COR-L47 (cell line): ENCODE results near the gene DDX10.
A peak's percentile ranks its signal among the peaks of the same experiment; 100 is the strongest.

Experiments
- DNase-seq: peaks from one replicate; lab custom pipeline; 2025; lab: John Stamatoyannopoulos, UW

The DDX10 gene

DNA sequence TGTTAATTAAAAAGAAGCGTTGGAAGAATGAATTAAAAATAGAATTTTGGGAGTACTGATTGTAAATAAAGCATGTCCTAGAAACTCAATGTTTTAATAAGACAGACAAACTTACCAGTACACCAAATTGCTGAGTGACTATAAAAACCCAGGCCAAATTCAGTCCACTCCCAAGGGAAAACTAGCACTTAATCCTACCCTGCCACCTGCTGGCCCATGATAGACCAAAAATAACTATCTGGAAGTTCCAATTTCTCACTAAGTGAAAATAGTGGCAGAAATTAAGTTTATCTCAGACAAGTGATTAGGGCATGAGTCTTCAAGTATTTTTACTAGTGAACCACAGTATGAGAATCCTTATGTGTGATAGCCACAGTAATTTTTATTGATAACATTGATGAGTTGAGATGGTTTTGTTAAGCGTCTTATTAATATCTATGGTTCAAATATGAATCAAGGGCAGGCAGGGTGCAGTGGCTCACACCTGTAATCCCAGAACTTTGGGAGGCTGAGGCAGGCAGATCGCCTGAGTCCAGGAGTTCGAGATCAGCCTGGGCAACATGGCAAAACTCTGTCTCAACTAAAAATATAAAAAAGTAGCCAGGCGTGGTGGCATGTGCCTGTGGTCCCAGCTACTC, 9.8 kb upstream of the DDX10 start:
- peak; percentile 35 for DNase-seq

DNA sequence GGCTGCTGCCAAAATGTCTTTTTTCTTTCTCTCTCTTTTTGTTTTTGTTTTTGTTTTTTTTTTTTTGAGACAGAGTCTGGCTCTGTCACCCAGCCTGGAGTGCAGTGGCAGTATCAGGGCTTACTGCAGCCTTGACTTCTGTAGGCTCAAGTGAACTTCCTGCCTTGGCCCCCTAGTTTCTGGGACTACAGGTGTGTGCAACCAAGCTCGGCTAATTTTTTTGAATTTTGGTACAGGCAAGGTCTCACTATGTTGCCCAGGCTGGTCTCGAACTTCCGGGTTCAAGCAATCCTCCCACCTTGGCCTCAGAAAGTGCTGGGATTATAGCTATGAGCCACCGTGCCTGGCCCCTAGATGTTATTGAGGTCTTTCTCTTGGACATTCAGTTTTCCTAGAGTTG, 2.2 kb upstream of the DDX10 start:
- DNase-seq, result no peak

DNA sequence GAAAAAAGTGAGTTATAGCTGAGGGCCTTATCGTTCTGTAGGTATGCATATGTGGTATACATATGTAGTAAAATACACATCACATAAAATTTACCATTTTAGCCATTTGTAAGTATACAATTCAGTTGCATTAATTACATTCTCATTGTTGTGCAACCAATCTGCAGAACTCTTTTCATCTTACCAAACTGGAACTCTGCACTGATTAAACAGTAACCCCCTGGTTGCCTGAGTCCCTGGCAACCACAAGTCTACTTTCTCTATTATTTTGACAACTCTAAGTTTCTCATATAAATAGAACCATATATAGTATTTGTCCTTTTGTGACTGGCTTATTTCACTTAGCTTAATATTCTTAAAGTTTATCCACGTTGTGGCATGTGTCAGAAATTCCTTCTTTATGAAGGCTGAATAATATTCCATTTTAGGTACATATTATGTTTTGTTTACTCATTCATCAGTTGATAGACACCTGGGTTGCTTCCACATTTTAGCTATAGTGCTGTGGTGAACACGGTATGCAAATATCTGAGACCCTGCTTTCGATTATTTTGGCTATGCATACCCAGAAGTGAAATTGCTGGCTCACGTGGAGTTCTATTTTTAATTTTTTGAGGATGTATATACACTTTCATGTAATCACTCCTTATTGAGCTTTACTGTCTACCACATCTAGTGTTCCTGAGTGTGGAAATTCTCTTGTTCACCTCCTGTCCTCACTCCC, 1.6 kb upstream of the DDX10 start:
- DNase-seq, result no peak

DNA sequence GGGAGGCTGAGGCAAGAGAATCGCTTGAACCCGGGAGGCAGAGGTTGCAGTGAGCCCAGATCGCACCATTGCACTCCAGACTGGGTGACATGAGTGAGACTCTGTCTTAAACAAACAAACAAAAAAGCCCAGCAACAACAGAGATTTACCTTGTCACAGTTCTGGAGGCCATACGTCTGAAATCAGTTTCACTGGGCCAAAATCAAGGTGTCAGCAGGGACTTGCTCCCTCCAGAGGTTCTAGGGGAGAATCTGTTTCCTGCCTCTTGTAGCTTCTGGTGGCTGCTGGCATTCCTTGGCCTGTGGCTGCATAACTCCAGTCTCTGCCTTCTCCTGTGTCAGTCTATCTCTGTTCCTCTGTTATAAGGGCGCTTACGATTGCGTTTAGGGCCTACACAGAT, 1.5 kb downstream of the DDX10 start:
- no peak for DNase-seq

DNA sequence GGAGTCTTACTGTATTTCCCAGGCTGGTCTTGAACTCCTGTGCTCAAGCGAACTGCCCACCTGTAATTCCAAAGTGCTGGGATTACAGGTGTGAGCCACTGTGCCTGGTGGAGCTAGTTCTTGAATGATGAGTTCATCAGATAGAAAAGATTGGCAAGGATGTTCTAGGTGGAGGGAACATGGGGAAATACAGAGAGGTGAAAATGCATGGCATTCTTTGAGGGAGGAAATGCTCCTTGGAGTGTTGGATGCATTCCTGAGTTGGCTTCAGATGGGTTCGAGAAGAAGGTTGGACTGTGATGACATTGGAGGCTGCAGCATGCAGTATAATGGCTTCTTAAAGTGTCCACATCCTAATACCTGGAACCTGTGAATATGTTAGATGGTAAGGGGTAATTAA, 4.4 kb downstream of the DDX10 start:
- no peak for DNase-seq

DNA sequence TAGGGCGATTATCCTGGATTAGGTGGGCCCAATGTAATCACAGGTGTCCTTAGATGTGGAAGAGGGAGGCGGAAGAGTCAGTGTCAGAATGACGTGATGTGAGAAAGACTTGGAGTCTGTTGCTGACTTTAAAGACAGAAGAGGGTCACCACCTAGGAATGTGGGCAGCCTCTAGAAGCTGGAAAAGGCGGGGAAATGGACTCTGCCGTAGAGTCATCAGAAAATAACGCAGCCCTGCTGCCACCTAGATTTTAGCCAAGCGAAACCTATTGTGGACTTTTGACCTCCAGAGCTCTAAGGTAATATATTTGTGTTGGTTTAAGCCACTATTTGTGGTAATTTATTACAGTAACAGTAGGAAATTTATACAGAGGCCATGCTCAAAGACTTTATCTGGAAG, 4.8 kb downstream of the DDX10 start:
- no peak for DNase-seq

DNA sequence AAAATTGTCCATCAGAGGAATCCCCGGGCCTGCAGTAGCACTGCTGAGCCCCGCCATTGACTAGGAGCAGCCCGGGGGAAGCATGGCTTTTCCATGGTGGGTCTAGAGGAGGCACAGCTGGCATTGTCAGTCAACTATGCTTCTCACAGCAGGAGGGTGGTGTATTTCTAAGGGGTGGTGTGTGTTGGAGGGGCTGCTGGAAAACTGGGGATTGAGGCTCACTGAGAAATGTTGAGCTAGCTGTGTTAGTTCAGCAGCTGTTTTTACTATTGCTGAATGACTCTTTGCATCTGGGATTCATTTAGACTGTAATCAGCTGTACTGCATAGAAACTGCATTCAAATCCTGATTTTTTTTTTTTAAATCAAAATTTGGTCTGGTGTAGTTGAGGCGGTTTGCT, 5.6 kb downstream of the DDX10 start:
- DNase-seq, result no peak

DNA sequence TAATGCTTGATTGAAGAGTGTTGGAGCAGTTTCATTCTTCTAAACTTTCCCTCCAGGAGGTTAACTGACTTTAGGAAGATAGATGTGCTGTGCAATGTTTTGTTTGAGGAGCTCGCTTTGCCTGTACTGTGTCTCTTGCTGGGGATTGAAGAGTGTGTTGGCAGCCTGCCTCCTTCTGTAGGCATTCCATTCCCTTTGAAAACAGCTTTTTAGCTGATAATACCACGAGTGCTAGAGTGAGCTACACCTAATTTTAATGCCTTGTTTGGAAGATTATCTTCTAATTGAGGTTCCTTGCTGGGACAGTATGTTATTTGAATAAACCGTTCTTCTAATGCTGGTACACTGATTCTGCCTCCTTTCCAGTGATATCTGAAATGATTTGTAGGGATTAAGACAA, 7.2 kb downstream of the DDX10 start:
- peak; percentile 24 for DNase-seq

DNA sequence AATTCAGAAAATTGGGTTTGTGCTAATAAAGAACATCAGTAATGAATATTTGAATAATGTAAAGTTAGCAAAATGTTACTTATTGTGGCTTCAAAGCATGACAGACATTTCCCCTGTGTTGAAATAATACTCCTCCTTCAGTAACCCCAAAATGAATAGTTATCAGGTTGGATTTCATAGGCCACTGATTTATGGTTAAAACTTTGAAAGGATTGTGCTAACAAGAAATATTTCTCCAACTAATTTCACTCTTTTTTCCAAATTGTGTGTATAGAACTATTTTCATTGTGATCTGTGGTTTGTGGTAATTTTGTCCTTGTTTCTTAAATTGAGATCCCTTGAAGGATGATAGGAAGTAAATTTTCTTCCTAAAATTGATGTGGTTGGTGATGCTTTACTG, 7.9 kb downstream of the DDX10 start:
- no peak for DNase-seq

DNA sequence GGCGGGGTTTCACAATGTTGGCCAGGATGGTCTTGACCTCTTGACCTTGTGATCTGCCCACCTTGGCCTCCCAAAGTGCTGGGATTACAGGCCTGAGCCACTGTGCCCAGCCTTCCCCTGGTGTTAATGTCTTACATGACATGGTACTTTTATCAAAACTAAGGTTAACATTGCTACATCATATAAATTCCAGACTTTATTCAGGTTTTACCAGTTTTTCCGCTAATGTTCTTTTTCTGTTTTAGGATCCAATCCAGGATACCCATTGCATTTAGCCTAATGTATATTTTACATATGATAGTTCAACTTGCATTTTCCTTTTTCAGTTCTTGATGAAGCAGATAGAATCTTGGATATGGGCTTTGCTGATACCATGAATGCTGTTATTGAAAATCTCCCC, 14.2 kb downstream of the DDX10 start:
- DNase-seq, result no peak

DNA sequence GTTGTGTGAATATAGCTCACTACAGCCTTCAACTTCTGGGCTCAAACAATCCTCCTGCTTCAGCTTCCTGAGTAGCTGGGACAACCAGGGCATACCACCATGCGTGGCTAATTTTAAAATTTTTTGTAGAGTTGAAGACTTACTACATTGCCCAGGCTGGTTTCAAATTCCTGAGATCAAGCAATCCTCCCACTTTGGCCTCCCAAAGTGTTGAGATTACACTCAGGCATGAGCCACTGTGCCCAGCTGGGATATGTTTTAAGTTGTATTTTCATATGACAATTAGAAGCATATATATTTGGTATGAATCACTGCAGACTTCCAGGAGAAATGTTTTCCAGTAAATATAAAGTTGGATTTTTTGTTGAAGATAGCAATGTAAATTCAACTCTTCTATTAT, 15.4 kb downstream of the DDX10 start:
- no peak for DNase-seq

DNA sequence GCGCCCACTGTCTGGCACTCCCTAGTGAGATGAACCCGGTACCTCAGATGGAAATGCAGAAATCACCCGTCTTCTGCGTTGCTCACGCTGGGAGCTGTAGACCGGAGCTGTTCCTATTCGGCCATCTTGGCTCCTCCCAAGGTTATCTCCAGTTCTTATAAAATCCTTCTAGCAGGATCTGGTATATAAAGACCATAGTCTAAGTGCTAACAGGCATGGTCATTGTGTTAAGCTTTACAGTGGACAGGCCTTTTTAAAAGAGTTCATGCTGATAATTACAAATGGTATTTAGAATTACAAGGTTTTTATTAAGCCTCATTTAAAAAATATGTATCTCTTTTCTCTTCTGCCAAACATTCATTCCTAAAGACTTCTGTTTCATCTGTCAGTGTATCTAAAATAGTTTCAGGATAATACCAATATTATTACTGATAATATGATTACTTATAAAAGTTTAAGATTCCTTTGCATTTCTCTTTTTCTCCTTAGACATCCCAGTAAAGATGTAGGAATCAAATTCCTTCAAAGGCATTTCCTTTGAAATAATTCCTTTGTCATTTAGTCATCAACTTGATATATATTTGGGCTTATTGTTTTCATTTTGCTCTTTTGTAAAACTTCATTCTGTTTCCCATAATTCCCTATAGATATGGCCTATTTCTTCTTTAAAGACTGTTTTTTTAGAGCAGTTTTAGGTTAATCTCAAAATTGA, 20.7 kb downstream of the DDX10 start:
- no peak for DNase-seq

DNA sequence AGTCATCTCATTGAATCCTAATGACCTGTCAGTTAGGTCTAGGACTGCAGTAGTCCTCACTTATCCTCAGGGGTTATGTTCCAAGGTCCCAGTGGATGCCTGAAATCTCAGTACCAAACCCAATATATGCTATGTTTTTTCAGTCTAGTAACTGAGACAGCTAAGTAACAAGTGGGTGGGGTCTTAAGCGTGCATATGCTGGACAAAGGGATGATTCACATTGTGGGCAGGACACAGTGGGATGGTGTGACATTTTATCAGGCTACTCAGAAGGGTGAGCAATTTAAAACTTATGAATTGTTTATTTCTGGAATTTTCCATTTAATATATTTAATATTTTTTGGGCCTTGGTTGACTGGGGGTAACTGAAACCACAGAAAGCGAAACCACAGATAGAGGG, 29.0 kb downstream of the DDX10 start:
- no peak for DNase-seq

DNA sequence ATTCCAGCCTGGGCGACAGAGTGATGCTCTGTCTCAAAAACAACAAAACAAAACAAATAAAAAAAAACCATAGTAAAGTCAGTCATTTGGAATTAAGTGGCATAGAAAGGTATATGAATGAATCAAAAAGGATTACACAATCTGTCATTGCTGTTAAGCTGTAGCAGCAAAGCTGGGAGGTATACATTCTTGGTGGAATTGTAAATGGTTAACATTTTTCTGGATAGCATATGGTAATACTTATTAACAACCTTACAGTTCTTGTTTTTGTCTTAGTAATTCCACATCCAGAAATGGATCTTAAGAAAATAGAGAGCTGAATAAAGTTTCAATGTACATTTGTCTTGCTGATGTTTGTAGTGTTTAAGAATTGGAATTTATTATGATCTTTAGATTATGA, 30.0 kb downstream of the DDX10 start:
- no peak for DNase-seq

DNA sequence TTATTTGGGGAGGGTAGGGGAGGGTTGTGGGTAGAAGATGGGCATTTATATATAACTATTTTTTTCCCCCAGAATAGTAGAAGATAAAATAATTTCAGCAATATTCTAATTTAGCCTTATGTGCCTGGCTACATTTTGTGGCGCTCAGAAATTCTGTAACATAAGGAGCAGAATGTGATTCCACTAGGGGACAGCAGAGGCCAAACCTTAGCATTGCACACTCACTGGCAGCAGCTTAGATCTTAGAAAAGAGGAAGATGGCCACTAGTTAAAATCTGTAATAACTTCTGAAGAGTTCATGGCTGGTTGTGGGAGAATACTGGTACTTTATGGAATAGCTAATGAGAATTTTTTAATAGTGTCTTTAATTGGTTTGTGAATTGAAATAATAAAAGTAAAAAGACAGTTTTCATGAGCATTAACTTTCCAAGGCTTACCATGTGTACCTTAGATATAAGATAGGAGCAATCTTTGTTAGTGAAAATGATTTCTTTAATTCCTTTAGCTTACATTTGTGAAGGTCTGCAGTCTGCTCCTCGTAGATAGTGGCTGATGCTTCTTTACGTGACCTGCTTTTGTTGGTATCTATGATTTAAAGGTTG, 33.1 kb downstream of the DDX10 start:
- peak; percentile 54 for DNase-seq

DNA sequence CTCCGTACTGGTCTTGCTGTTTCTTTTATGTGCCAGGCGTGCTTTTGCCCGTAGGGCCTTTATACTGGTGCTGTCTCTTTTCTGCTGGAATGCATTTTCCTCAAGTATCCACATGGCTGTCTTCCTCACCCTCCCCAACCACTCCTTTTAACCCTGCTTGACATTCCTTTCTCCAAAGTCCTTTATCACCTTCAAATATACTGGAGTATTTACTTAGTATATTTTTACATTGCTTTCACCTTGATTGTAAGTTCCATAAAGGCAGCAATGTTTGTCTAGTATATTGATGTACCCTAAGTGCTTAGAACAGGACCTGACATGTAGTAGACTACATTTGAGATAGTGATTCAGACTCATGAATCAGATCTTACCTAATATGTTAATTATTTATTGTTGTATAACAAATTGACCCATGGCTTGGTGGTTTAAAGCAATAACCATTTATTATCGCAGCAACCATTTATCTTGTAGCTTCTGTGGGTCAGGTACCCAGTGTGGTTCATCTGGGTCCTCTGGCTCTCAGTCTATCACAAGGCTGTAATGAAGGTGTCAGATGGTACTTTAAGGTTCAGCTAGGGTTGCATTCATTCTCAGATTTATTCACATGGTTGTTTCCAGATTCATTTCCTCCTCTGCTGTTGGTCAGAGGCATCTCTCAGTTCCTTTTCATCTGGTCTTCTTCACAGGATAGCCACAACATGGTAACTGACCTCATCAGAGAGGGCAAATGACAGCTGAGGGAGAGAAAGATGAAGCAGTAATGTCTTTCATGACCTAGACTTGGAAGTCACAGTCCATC, 34.2 kb downstream of the DDX10 start:
- no peak for DNase-seq

DNA sequence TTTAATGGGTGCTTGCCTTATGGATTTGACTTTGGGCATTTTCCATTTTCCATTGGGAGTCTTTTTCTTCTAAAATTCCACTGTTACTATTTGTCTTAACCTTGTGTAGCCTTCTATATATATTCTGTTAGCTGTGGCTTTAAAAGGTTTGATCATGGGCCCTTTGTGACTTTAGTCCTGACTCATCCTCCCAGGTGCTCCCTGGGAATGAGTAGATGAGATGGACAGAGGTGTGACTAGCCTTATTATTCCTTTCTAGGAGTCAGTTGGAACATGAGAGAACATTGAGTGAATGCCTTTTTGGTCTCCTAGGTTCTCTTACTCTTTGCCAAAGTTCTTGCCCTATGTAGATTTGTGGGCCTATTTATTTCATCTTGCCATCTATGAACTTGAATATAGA, 39.0 kb downstream of the DDX10 start:
- DNase-seq, result no peak

DNA sequence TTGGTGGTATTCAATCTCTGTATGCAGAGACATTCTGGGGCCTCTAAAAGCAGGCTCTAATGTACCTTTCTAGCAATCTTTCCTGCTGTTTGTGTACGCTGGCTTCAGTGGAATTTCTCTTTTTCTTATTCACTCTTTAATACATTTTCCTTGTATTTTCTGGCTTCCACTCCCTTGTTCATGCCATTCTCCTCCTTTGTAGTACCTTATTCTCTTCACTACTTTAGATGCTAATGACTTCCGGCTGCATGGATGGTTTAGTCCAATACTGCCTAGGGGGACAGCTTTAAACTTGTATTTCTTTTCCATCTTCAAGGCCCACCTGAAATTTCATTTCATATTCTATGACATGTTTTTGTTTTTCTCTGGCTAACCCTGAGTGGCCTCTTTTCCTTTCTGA, 40.2 kb downstream of the DDX10 start:
- no peak for DNase-seq

DNA sequence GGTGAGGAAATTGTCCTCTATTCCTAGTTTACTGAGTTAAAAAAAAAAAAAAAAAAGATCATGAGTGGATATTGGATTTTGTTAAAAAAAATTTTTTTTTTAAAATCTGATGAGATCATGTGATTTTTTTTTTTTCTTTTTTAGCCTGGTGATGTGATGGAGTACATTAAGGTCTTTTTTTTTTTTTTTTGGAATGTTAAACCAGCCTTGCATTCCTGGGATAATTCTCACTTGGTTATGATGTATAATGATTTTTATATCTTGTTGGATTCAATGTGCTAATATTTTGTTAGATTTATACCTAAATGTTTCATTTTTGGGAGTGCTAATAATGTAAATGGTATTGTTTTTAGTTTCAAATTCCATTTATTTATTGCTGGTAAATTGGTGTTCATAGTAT, 43.3 kb downstream of the DDX10 start:
- no peak for DNase-seq

DNA sequence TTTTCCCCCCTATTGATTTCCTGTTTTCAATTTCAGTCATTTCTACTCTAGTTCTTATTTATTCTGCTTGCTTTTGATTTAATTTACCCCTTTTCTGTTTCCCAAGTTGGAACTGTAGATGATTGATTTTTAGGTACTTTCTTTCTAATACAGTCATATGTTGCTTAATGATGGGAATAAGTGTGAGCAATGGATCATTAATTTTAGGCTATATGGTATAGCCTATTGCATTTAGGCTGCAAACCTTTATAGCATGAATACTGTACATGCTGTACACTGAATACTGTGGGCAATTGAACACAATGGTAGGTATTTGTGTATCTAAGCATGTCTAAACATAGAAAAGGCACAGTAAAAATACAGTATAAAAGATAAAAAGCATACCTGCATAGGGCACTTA, 44.9 kb downstream of the DDX10 start:
- no peak for DNase-seq

DNA sequence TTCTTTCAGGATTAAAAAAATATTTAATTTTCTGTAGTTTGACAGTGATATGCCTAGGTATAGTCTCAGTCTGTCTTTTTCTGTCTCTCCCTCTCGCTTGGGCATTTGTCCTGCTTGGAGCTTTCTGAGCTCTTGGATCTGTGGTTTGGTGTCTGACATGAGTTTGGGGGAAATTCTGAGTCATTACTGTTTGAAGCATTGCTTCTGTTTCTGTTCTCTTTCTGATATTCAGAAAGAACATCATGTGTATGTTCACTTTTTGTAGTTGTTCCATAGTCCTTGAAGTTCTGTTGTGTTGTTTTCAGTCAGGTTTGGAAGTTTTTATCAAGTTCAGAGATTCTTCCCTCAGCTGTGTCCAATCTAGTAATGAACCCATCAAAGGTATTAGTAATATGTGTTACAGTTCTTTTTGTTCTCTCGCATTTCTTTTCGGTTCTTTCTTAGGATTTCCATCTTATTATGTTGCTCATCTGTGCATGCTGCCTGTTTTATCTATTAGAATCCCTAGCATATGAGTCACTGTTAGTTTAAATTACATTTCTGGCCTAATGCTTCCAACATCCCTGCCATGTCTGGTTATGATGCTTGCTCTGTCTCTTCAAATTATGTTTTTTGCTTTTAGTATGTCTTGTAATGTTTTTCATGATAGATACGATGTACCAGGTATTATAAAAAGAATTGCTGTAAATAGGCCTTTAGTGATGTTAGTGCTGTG, 48.4 kb downstream of the DDX10 start:
- DNase-seq, result no peak

DNA sequence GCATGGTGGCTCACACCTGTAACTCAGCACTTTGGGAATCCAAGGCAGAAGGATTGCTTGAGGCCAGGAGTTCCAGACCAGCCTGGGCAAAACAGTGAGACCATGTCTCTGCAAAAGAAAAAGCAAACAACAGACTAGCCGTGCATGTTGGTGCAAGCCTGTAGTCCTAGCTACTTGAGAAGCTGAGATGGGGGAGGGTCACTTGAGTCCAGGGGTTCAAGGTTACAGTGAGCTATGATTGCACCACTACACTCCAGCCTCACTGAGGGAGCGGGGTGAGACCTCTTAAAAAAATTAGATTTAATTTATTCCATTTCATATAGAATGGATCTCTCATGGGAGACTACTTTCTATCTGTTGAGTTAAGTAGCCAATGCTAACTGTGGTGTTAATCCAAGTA, 50.4 kb downstream of the DDX10 start:
- DNase-seq, result no peak
